ENCODE measurements around the gene DPPA4.

DNA sequence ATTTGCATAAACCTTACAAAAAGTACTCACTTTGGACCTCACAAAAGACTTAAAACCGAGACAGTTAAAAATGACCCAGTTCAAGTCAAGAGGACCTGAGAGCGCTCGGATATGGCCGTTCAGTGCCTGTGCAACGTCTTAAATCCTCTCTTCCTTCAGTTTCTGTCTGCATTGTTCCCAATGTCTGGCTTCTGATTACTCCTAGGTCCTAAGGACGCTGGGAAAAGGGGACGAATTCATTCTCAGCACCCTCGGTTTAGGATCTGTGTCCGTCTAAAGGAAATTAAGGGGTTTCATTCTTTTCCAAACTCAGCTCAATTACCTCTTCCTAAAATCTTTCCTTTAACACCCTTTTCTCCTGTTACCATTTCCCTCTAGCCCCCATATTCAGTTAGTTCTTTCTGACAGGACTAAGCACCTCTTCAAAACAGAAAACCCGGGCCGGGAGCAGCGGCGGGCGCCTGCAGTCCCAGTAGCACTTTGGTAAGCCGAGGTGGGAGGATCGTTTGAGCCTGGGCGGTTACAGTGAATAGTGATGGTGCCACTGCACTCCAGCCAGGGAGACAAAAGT lies 970 bp downstream of the DPPA4 start:
- TF ChIP-seq, protein P1, sequence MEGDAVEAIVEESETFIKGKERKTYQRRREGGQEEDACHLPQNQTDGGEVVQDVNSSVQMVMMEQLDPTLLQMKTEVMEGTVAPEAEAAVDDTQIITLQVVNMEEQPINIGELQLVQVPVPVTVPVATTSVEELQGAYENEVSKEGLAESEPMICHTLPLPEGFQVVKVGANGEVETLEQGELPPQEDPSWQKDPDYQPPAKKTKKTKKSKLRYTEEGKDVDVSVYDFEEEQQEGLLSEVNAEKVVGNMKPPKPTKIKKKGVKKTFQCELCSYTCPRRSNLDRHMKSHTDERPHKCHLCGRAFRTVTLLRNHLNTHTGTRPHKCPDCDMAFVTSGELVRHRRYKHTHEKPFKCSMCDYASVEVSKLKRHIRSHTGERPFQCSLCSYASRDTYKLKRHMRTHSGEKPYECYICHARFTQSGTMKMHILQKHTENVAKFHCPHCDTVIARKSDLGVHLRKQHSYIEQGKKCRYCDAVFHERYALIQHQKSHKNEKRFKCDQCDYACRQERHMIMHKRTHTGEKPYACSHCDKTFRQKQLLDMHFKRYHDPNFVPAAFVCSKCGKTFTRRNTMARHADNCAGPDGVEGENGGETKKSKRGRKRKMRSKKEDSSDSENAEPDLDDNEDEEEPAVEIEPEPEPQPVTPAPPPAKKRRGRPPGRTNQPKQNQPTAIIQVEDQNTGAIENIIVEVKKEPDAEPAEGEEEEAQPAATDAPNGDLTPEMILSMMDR (IDR thresholded peaks at IDR 0.05): no peak
- TF ChIP-seq, protein P2, sequence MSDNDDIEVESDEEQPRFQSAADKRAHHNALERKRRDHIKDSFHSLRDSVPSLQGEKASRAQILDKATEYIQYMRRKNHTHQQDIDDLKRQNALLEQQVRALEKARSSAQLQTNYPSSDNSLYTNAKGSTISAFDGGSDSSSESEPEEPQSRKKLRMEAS (IDR thresholded peaks at IDR 0.05; ENCODE audit: low read depth): no peak
- TF ChIP-seq, protein P3, sequence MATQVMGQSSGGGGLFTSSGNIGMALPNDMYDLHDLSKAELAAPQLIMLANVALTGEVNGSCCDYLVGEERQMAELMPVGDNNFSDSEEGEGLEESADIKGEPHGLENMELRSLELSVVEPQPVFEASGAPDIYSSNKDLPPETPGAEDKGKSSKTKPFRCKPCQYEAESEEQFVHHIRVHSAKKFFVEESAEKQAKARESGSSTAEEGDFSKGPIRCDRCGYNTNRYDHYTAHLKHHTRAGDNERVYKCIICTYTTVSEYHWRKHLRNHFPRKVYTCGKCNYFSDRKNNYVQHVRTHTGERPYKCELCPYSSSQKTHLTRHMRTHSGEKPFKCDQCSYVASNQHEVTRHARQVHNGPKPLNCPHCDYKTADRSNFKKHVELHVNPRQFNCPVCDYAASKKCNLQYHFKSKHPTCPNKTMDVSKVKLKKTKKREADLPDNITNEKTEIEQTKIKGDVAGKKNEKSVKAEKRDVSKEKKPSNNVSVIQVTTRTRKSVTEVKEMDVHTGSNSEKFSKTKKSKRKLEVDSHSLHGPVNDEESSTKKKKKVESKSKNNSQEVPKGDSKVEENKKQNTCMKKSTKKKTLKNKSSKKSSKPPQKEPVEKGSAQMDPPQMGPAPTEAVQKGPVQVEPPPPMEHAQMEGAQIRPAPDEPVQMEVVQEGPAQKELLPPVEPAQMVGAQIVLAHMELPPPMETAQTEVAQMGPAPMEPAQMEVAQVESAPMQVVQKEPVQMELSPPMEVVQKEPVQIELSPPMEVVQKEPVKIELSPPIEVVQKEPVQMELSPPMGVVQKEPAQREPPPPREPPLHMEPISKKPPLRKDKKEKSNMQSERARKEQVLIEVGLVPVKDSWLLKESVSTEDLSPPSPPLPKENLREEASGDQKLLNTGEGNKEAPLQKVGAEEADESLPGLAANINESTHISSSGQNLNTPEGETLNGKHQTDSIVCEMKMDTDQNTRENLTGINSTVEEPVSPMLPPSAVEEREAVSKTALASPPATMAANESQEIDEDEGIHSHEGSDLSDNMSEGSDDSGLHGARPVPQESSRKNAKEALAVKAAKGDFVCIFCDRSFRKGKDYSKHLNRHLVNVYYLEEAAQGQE (IDR thresholded peaks at IDR 0.05; ENCODE audit: low read depth, low read length): no peak
- TF ChIP-seq NRF1 (IDR thresholded peaks at IDR 0.05; ENCODE audit: low read depth, low read length) (no peak), TCF12 (IDR thresholded peaks at IDR 0.05) (no peak), FOSL2 (IDR thresholded peaks at IDR 0.05; ENCODE audit: borderline replicate concordance, low read depth) (no peak), TEAD4 (IDR thresholded peaks at IDR 0.05; ENCODE audit: borderline replicate concordance, insufficient read depth) (no peak)

Data from SK-N-SH (cell line).